ENCODE data around the gene SLC38A6.

DNA sequence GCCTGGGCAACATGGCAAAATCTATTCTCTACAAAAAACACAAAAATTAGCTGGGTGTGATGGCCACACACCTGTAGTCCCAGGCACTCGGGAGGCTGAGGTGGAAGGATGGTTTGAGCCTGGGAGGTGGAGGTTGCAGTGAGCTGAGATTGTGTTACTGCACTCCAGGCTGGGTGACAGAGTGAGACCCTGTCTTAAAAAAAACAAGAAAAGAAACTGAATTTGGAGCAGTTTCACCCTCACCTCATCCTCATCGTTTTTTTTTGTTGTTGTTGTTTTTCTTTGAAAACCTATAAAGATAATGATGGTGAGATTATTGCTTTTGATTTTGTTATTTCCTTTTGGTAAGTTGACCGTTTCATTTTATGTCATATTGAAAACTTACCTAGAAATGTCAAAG, 60.7 kb downstream of the SLC38A6 start:
- TF ChIP-seq CTCF (IDR thresholded peaks at IDR 0.05) (no peak), POLR2A (IDR thresholded peaks at IDR 0.05) (no peak)
